Measurements from ENCODE around the gene UNC13C. TPM values are rescaled to one million over a fixed set of nuclear protein-coding genes. Genes with fewer than 3 reads are reported as not detected.

UNC13C gene
- polyA plus RNA-seq, 1 donor from 2014 or later, result 4.0 TPM

DNA sequence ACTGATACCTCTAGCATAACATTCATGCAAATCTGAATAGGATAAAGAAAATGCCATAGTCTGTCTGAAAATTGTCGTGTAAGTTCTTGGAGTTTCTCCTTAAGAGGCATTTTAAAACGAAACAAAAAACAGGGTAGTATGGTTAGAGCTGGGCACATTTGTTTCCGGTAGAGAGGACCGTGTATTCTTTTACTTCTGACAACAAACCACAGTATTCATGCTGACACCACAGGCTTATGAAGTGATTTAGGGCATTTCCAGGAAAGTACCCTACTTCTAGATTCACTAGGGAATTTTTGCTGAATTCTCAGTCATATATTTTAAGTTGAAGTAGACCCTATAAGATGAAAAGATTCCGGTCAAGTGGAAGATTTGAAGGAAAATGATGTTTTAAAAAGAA lies 541.3 kb downstream of the UNC13C start:
- H3K9me2 ChIP-seq (ENCODE audit: insufficient read depth, low read length), result no peaks in the 10 kb centered on the region
- no peak overlapping the region for H3K27ac ChIP-seq (ENCODE audit: low read length)
- H3K4me2 ChIP-seq (ENCODE audit: low read length), result no peak overlapping the region
- no peak overlapping the region for H3K9ac ChIP-seq (ENCODE audit: low read length)
- H3F3A ChIP-seq (ENCODE audit: insufficient read depth, low read length, poor library complexity, severe bottlenecking), result no peaks in the 10 kb centered on the region
- no peak overlapping the region for H2AFZ ChIP-seq (ENCODE audit: low read depth, low read length)
- no peaks in the 10 kb centered on the region for H3K27me3 ChIP-seq (ENCODE audit: insufficient read depth, low read depth, low read length)
- H3K79me2 ChIP-seq (replicated peaks; ENCODE audit: insufficient read depth, low read length), result no peaks in the 10 kb centered on the region
- H3K4me3 ChIP-seq (ENCODE audit: low read length), result no peak overlapping the region
- no peaks in the 10 kb centered on the region for H3K36me3 ChIP-seq (ENCODE audit: insufficient read depth, low read length)
- TF ChIP-seq EP300 (conservative IDR thresholded peaks at IDR 0.05; ENCODE audit: poor library complexity, severe bottlenecking), result no peak
- TF ChIP-seq, protein P1, sequence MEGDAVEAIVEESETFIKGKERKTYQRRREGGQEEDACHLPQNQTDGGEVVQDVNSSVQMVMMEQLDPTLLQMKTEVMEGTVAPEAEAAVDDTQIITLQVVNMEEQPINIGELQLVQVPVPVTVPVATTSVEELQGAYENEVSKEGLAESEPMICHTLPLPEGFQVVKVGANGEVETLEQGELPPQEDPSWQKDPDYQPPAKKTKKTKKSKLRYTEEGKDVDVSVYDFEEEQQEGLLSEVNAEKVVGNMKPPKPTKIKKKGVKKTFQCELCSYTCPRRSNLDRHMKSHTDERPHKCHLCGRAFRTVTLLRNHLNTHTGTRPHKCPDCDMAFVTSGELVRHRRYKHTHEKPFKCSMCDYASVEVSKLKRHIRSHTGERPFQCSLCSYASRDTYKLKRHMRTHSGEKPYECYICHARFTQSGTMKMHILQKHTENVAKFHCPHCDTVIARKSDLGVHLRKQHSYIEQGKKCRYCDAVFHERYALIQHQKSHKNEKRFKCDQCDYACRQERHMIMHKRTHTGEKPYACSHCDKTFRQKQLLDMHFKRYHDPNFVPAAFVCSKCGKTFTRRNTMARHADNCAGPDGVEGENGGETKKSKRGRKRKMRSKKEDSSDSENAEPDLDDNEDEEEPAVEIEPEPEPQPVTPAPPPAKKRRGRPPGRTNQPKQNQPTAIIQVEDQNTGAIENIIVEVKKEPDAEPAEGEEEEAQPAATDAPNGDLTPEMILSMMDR (IDR thresholded peaks at IDR 0.05; ENCODE audit: poor library complexity, severe bottlenecking), result no peak
- TF ChIP-seq MXI1 (conservative IDR thresholded peaks at IDR 0.05; ENCODE audit: poor library complexity, severe bottlenecking), result no peak
- no peak for TF ChIP-seq POLR2AphosphoS5 (IDR thresholded peaks at IDR 0.05)
- TF ChIP-seq, protein P2, sequence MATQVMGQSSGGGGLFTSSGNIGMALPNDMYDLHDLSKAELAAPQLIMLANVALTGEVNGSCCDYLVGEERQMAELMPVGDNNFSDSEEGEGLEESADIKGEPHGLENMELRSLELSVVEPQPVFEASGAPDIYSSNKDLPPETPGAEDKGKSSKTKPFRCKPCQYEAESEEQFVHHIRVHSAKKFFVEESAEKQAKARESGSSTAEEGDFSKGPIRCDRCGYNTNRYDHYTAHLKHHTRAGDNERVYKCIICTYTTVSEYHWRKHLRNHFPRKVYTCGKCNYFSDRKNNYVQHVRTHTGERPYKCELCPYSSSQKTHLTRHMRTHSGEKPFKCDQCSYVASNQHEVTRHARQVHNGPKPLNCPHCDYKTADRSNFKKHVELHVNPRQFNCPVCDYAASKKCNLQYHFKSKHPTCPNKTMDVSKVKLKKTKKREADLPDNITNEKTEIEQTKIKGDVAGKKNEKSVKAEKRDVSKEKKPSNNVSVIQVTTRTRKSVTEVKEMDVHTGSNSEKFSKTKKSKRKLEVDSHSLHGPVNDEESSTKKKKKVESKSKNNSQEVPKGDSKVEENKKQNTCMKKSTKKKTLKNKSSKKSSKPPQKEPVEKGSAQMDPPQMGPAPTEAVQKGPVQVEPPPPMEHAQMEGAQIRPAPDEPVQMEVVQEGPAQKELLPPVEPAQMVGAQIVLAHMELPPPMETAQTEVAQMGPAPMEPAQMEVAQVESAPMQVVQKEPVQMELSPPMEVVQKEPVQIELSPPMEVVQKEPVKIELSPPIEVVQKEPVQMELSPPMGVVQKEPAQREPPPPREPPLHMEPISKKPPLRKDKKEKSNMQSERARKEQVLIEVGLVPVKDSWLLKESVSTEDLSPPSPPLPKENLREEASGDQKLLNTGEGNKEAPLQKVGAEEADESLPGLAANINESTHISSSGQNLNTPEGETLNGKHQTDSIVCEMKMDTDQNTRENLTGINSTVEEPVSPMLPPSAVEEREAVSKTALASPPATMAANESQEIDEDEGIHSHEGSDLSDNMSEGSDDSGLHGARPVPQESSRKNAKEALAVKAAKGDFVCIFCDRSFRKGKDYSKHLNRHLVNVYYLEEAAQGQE (IDR thresholded peaks at IDR 0.05; ENCODE audit: borderline replicate concordance), result no peak
- no peak for TF ChIP-seq TAF1 (IDR thresholded peaks at IDR 0.05; ENCODE audit: low read depth)
- TF ChIP-seq EZH2 (IDR thresholded peaks at IDR 0.05; ENCODE audit: borderline replicate concordance, insufficient read depth, low read length, poor library complexity, severe bottlenecking), result no peak
- no peaks in the 10 kb centered on the region for H3K9me3 ChIP-seq (ENCODE audit: low read length)
- no peaks in the 10 kb centered on the region for H4K20me1 ChIP-seq (ENCODE audit: insufficient read depth)

- H3K9me3 ChIP-seq (ENCODE audit: low read length), result no peaks in the 10 kb centered on the region
- no peak for TF ChIP-seq MXI1 (conservative IDR thresholded peaks at IDR 0.05; ENCODE audit: poor library complexity, severe bottlenecking)
- no peak for TF ChIP-seq EZH2 (IDR thresholded peaks at IDR 0.05; ENCODE audit: borderline replicate concordance, insufficient read depth, low read length, poor library complexity, severe bottlenecking)
- no peak for TF ChIP-seq EP300 (conservative IDR thresholded peaks at IDR 0.05; ENCODE audit: poor library complexity, severe bottlenecking)
- TF ChIP-seq, protein P1 (IDR thresholded peaks at IDR 0.05; ENCODE audit: poor library complexity, severe bottlenecking), result no peak
- no peak for TF ChIP-seq TAF1 (IDR thresholded peaks at IDR 0.05; ENCODE audit: low read depth)
- TF ChIP-seq, protein P2 (IDR thresholded peaks at IDR 0.05; ENCODE audit: borderline replicate concordance), result no peak
- TF ChIP-seq SMC3 (conservative IDR thresholded peaks at IDR 0.05; ENCODE audit: poor library complexity), result no peak
- no peak for TF ChIP-seq RAD21 (conservative IDR thresholded peaks at IDR 0.05)
- H3K27ac ChIP-seq (ENCODE audit: low read length), result no peak overlapping the region
- H3K4me2 ChIP-seq (ENCODE audit: low read length), result no peak overlapping the region
- no peaks in the 10 kb centered on the region for H3K36me3 ChIP-seq (ENCODE audit: insufficient read depth, low read length)
- H3K9me2 ChIP-seq (ENCODE audit: insufficient read depth, low read length), result no peaks in the 10 kb centered on the region
- no peaks in the 10 kb centered on the region for H3K27me3 ChIP-seq (ENCODE audit: insufficient read depth, low read depth, low read length)
- no peaks in the 10 kb centered on the region for H3K79me2 ChIP-seq (replicated peaks; ENCODE audit: insufficient read depth, low read length)
- no peak overlapping the region for H3K9ac ChIP-seq (ENCODE audit: low read length)
- no peaks in the 10 kb centered on the region for H3F3A ChIP-seq (ENCODE audit: insufficient read depth, low read length, poor library complexity, severe bottlenecking)
- H2AFZ ChIP-seq (ENCODE audit: low read depth, low read length), result no peak overlapping the region
- no peak overlapping the region for H3K4me3 ChIP-seq (ENCODE audit: low read length)
- H4K20me1 ChIP-seq (ENCODE audit: insufficient read depth), result no peaks in the 10 kb centered on the region
Observed at GRCh38 chr15:54520616-54521015, 542.4 kb downstream of the UNC13C start.

All from neural cell (in vitro differentiated cells).